Measurements from ENCODE around the gene NKX2-1. TPM values are rescaled to one million over a fixed set of nuclear protein-coding genes. Genes with fewer than 3 reads are reported as not detected.

Gene NKX2-1
- total RNA-seq, 1 experiment from 2014 or later = not detected

GRCh38 chr14:36505181-36505815, 14.7 kb downstream of the NKX2-1 start:
- POLR2A ChIA-PET (ENCODE audit: low non-redundant PET) = no interaction called here
- TF ChIP-seq CTCF (conservative IDR thresholded peaks at IDR 0.05; ENCODE audit: low read depth, low read length) (no peak), EZH2 (IDR thresholded peaks at IDR 0.05; ENCODE audit: borderline replicate concordance, low read depth, low read length, poor library complexity, severe bottlenecking) (peak; percentile 96)
- no TSS peak for BruUV-seq (replicated peaks)
- no peak for DNase-seq (ENCODE audit: low spot score)
- no peaks in the 10 kb centered on the region for H3K9me3 ChIP-seq (ENCODE audit: low read depth, low read length, poor library complexity, severe bottlenecking)
- H3K27me3 ChIP-seq (replicated peaks; ENCODE audit: insufficient read depth, low read depth, low read length, poor library complexity) = peaks cover 100% of the 10 kb centered on the region
- H3K4me3 ChIP-seq (ENCODE audit: low read depth, low read length, poor library complexity, severe bottlenecking) = no peak overlapping the region
- intact Hi-C loops (cut with micrococcal nuclease; ENCODE audit: unreplicated experiment) = no loop called here
- no peak overlapping the region for H3K27ac ChIP-seq (ENCODE audit: low read depth, low read length, poor library complexity, severe bottlenecking)
- CTCF ChIA-PET = no interaction called here
- H3K4me1 ChIP-seq (ENCODE audit: insufficient read depth, low read length, poor library complexity, severe bottlenecking) = no peaks in the 10 kb centered on the region
- no peaks in the 10 kb centered on the region for H3K36me3 ChIP-seq (ENCODE audit: insufficient read depth, low read length, poor library complexity, severe bottlenecking)

- CTCF ChIA-PET = no interaction called here
- H3K27ac ChIP-seq (ENCODE audit: low read depth, low read length, poor library complexity, severe bottlenecking) = no peak overlapping the region
- TF ChIP-seq CTCF (conservative IDR thresholded peaks at IDR 0.05; ENCODE audit: low read depth, low read length) = no peak
- TF ChIP-seq EZH2 (IDR thresholded peaks at IDR 0.05; ENCODE audit: borderline replicate concordance, low read depth, low read length, poor library complexity, severe bottlenecking) = no peak
- DNase-seq (ENCODE audit: low spot score) = no peak
- no peak overlapping the region for H3K4me3 ChIP-seq (ENCODE audit: low read depth, low read length, poor library complexity, severe bottlenecking)
- H3K27me3 ChIP-seq (replicated peaks; ENCODE audit: insufficient read depth, low read depth, low read length, poor library complexity) = peaks cover 100% of the 10 kb centered on the region
- POLR2A ChIA-PET (ENCODE audit: low non-redundant PET) = no interaction called here
- BruUV-seq (replicated peaks) = no TSS peak
- no peaks in the 10 kb centered on the region for H3K4me1 ChIP-seq (ENCODE audit: insufficient read depth, low read length, poor library complexity, severe bottlenecking)
- no peaks in the 10 kb centered on the region for H3K36me3 ChIP-seq (ENCODE audit: insufficient read depth, low read length, poor library complexity, severe bottlenecking)
- no peaks in the 10 kb centered on the region for H3K9me3 ChIP-seq (ENCODE audit: low read depth, low read length, poor library complexity, severe bottlenecking)
- intact Hi-C loops (cut with micrococcal nuclease; ENCODE audit: unreplicated experiment) = no loop called here
Observed at GRCh38 chr14:36504771-36505175, 15.3 kb downstream of the NKX2-1 start.

GRCh38 chr14:36503771-36504741, 16.0 kb downstream of the NKX2-1 start:
- POLR2A ChIA-PET (ENCODE audit: low non-redundant PET) = no interaction called here
- Histone ChIP-seq H3K4me1 (ENCODE audit: insufficient read depth, low read length, poor library complexity, severe bottlenecking) (no peaks in the 10 kb centered on the region), H3K27ac (ENCODE audit: low read depth, low read length, poor library complexity, severe bottlenecking) (no peak overlapping the region), H3K4me3 (ENCODE audit: low read depth, low read length, poor library complexity, severe bottlenecking) (no peak overlapping the region), H3K9me3 (ENCODE audit: low read depth, low read length, poor library complexity, severe bottlenecking) (no peaks in the 10 kb centered on the region), H3K27me3 (replicated peaks; ENCODE audit: insufficient read depth, low read depth, low read length, poor library complexity) (peaks cover 100% of the 10 kb centered on the region), H3K36me3 (ENCODE audit: insufficient read depth, low read length, poor library complexity, severe bottlenecking) (no peaks in the 10 kb centered on the region)
- no peak for DNase-seq (ENCODE audit: low spot score)
- CTCF ChIA-PET = no interaction called here
- BruUV-seq (replicated peaks) = no TSS peak
- no peak for TF ChIP-seq CTCF (conservative IDR thresholded peaks at IDR 0.05; ENCODE audit: low read depth, low read length)
- TF ChIP-seq EZH2 (IDR thresholded peaks at IDR 0.05; ENCODE audit: borderline replicate concordance, low read depth, low read length, poor library complexity, severe bottlenecking) = peak; percentile 99
- intact Hi-C loops (cut with micrococcal nuclease; ENCODE audit: unreplicated experiment) = no loop called here
